Endodermal cell (in vitro differentiated cells): ENCODE data around the gene ANKRD17. TPM values are rescaled to one million over a fixed set of nuclear protein-coding genes. Genes with fewer than 3 reads are reported as not detected.

Experiments
- DNase-seq: peaks from one replicate; pipeline ENCODE4 v3.0.0-alpha.2; 2017
- H3K27ac ChIP-seq: 2 replicates; pipeline ENCODE4 v1.5.1; 2013; ENCODE audit warnings: mild to moderate bottlenecking, low read depth, low read length, moderate library complexity
- H3K27me3 ChIP-seq: 2 replicates; pipeline ENCODE4 v1.6.1; 2013; ENCODE audit warnings: mild to moderate bottlenecking, low read length, moderate library complexity; ENCODE audit not compliant: insufficient read depth, control insufficient read depth, poor library complexity, severe bottlenecking
- H3K36me3 ChIP-seq: 2 replicates; pipeline ENCODE4 v1.7.0; 2013; ENCODE audit warnings: mild to moderate bottlenecking, low read length, moderate library complexity; ENCODE audit not compliant: control insufficient read depth, insufficient read depth
- H3K4me1 ChIP-seq: one replicate; pipeline ENCODE4 v1.7.0; 2013; ENCODE audit warnings: low read length; ENCODE audit not compliant: control insufficient read depth, insufficient read depth
- H3K4me3 ChIP-seq: 2 replicates; pipeline ENCODE4 v1.5.1; 2013; ENCODE audit warnings: mild to moderate bottlenecking, low read length, moderate library complexity
- H3K9ac ChIP-seq: 2 replicates; pipeline ENCODE4 v1.6.1; 2013; ENCODE audit warnings: mild to moderate bottlenecking, low read length, moderate library complexity; ENCODE audit not compliant: poor library complexity, severe bottlenecking; ENCODE audit errors: extremely low read depth
- H3K9me3 ChIP-seq: 2 replicates; pipeline ENCODE4 v1.6.1; 2013; ENCODE audit warnings: mild to moderate bottlenecking, low read length, moderate library complexity; ENCODE audit not compliant: control insufficient read depth
- H3K27ac Mint-ChIP-seq: 2 replicates; pipeline ENCODE4 v1.8.0; 2020; ENCODE audit warnings: mixed read lengths
- H3K27me3 Mint-ChIP-seq: 2 replicates; pipeline ENCODE4 v1.8.0; 2021; ENCODE audit warnings: mild to moderate bottlenecking, mixed read lengths; ENCODE audit not compliant: insufficient read depth
- H3K36me3 Mint-ChIP-seq: 2 replicates; pipeline ENCODE4 v1.8.0; 2020; ENCODE audit warnings: low read depth, mixed read lengths
- H3K4me1 Mint-ChIP-seq: 2 replicates; pipeline ENCODE4 v1.8.0; 2020; ENCODE audit warnings: mixed read lengths
- H3K4me3 Mint-ChIP-seq: 2 replicates; pipeline ENCODE4 v1.8.0; 2020; ENCODE audit warnings: mild to moderate bottlenecking, moderate library complexity, mixed read lengths
- H3K9me3 Mint-ChIP-seq: 2 replicates; pipeline ENCODE4 v1.8.0; 2020; ENCODE audit warnings: mild to moderate bottlenecking, mixed read lengths
- WGBS, 2 experiments: methylation state at CpG; one replicate each; pipeline versions ENCODE4 v1.1.5 to v1.1.7; 2013; ENCODE audit warnings: missing lambda C conversion rate in 2 of 2, mixed read lengths in 1 of 2; ENCODE audit not compliant: insufficient coverage in 1 of 2, insufficient read length in 1 of 2; 5-methylcytosine and 5-hydroxymethylcytosine counted together
- total RNA-seq, 2 donors: library from RNA; stranded (reverse); fragmentation: NEBNext Ultra II Directional in 1 of 2; extraction: Animal tissue kit (Norgen Biotek cat#: 25700) in 1 of 2; gene quantifications; 2 replicates in 1 of 2; 3 replicates in 1 of 2; pipeline ENCODE4 v1.2.1, GENCODE V29; 2021
- TF ChIP-seq, protein P1 (sequence below): fragments of 200-600 bp; sonication (generic); conservative IDR thresholded peaks from 2 replicates; pipeline ENCODE4 v1.5.0; 2021; ENCODE audit warnings: antibody characterized with exemption, mild to moderate bottlenecking

Gene ANKRD17
- total RNA-seq, 2 donors from 2014 or later: 83.6 to 84.3 TPM

GRCh38 chr4:73181231-73181630 is 77.4 kb downstream of the ANKRD17 start:
- H3K27ac ChIP-seq: no peak overlapping the region
- H3K9me3 ChIP-seq: no peaks in the 10 kb centered on the region
- no peak overlapping the region for H3K9ac ChIP-seq
- Mint-ChIP-seq H3K9me3 (no peaks in the 10 kb centered on the region), H3K36me3 (peaks cover 12% of the 10 kb centered on the region), H3K27me3 (no peaks in the 10 kb centered on the region), H3K4me1 (peaks cover 8% of the 10 kb centered on the region), H3K4me3 (no peak overlapping the region), H3K27ac (no peak overlapping the region)
- H3K4me3 ChIP-seq: no peak overlapping the region
- WGBS, 2 experiments: 100% methylated on average over 3 of the region's 3 CpGs; no CpG with 5 or more reads in 1 of the 2 experiments
- H3K36me3 ChIP-seq: peaks cover 20% of the 10 kb centered on the region
- DNase-seq: no peak
- TF ChIP-seq, protein P1, sequence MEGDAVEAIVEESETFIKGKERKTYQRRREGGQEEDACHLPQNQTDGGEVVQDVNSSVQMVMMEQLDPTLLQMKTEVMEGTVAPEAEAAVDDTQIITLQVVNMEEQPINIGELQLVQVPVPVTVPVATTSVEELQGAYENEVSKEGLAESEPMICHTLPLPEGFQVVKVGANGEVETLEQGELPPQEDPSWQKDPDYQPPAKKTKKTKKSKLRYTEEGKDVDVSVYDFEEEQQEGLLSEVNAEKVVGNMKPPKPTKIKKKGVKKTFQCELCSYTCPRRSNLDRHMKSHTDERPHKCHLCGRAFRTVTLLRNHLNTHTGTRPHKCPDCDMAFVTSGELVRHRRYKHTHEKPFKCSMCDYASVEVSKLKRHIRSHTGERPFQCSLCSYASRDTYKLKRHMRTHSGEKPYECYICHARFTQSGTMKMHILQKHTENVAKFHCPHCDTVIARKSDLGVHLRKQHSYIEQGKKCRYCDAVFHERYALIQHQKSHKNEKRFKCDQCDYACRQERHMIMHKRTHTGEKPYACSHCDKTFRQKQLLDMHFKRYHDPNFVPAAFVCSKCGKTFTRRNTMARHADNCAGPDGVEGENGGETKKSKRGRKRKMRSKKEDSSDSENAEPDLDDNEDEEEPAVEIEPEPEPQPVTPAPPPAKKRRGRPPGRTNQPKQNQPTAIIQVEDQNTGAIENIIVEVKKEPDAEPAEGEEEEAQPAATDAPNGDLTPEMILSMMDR: no peak
- H3K4me1 ChIP-seq: no peaks in the 10 kb centered on the region
- no peaks in the 10 kb centered on the region for H3K27me3 ChIP-seq

GRCh38 chr4:73178389-73178788 is 80.2 kb downstream of the ANKRD17 start:
- Mint-ChIP-seq H3K9me3 (peaks cover 22% of the 10 kb centered on the region), H3K4me3 (no peak overlapping the region), H3K36me3 (peaks cover 40% of the 10 kb centered on the region), H3K27me3 (no peaks in the 10 kb centered on the region), H3K4me1 (peaks cover 10% of the 10 kb centered on the region), H3K27ac (no peak overlapping the region)
- peaks cover 36% of the 10 kb centered on the region for H3K36me3 ChIP-seq
- TF ChIP-seq, protein P1: no peak
- H3K9ac ChIP-seq: no peak overlapping the region
- peaks cover 19% of the 10 kb centered on the region for H3K9me3 ChIP-seq
- H3K27me3 ChIP-seq: no peaks in the 10 kb centered on the region
- H3K4me1 ChIP-seq: peaks cover 3% of the 10 kb centered on the region
- 40 to 93% methylated on average over 1 to 5 of the region's 5 CpGs for WGBS, 2 experiments
- no peak overlapping the region for H3K4me3 ChIP-seq
- no peak overlapping the region for H3K27ac ChIP-seq
- DNase-seq: no peak

DNA sequence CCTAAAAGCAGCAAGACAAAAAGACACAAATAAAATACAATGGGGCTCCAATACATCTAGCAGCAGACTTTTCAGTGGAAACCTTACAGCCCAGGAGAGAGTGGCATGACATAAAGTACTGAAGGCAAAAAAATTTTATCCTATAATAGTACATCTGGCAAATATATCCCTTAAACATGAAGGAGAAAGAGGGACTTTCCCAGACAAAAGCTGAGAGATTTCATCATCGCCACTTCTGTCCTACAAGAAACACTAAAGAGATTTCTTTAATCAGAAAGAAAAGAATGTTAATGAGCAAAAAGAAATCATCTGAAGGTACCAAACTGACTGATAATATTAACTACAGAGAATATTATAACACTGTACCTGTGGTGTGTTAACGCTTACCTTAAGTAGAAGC is 86.4 kb downstream of the ANKRD17 start:
- H3K4me1 ChIP-seq: peaks cover 8% of the 10 kb centered on the region
- no peak for DNase-seq
- Mint-ChIP-seq H3K36me3 (peaks cover 81% of the 10 kb centered on the region), H3K27me3 (no peaks in the 10 kb centered on the region), H3K9me3 (peaks cover 24% of the 10 kb centered on the region), H3K4me3 (no peak overlapping the region), H3K27ac (no peak overlapping the region), H3K4me1 (peaks cover 18% of the 10 kb centered on the region)
- peaks cover 37% of the 10 kb centered on the region for H3K9me3 ChIP-seq
- H3K4me3 ChIP-seq: no peak overlapping the region
- WGBS, 2 experiments: 100% methylated on average over 1 of the region's 2 CpGs; no CpG with 5 or more reads in 1 of the 2 experiments
- H3K27ac ChIP-seq: no peak overlapping the region
- H3K27me3 ChIP-seq: no peaks in the 10 kb centered on the region
- TF ChIP-seq, protein P1: no peak
- H3K9ac ChIP-seq: no peak overlapping the region
- peaks cover 79% of the 10 kb centered on the region for H3K36me3 ChIP-seq
